HG03342 (cell line): ENCODE measurements around the gene IFNAR1.

Experiments used
- ATAC-seq: cut with Tn5 transposase; IDR thresholded peaks from one replicate; pipeline ENCODE4 v1.9.1; 2021; ENCODE audit warnings: mild to moderate bottlenecking, moderate library complexity; ENCODE audit not compliant: unreplicated experiment

Gene IFNAR1

GRCh38 chr21:33397717-33398116 is 72.9 kb downstream of the IFNAR1 start:
- no peak for ATAC-seq

GRCh38 chr21:33398361-33398760 is 73.6 kb downstream of the IFNAR1 start:
- no peak for ATAC-seq

GRCh38 chr21:33401630-33401992 is 76.8 kb downstream of the IFNAR1 start:
- no peak for ATAC-seq

- no peak for ATAC-seq
These were observed 77.5 kb downstream of the IFNAR1 start for GRCh38 chr21:33402001-33402979.

- ATAC-seq: no peak
These were observed 78.5 kb downstream of the IFNAR1 start, which contains the start of gene IFNGR2 for GRCh38 chr21:33403128-33403785. TSS of gene IFNGR2 (plus strand) at chr21:33403413. CDS start at chr21:33403544, 131 bp downstream.

GRCh38 chr21:33403786-33404585 is 79.2 kb downstream of the IFNAR1 start:
- ATAC-seq: no peak

- ATAC-seq: no peak
These were observed 81.7 kb downstream of the IFNAR1 start for GRCh38 chr21:33406493-33406892.
